ENCODE data around the gene JMJD4. TPM values are rescaled to one million over a fixed set of nuclear protein-coding genes. Genes with fewer than 3 reads are reported as not detected.

JMJD4 gene
- total RNA-seq, 4 donors from 2014 or later: 20.6 to 31.7 (median 28.8) TPM

DNA sequence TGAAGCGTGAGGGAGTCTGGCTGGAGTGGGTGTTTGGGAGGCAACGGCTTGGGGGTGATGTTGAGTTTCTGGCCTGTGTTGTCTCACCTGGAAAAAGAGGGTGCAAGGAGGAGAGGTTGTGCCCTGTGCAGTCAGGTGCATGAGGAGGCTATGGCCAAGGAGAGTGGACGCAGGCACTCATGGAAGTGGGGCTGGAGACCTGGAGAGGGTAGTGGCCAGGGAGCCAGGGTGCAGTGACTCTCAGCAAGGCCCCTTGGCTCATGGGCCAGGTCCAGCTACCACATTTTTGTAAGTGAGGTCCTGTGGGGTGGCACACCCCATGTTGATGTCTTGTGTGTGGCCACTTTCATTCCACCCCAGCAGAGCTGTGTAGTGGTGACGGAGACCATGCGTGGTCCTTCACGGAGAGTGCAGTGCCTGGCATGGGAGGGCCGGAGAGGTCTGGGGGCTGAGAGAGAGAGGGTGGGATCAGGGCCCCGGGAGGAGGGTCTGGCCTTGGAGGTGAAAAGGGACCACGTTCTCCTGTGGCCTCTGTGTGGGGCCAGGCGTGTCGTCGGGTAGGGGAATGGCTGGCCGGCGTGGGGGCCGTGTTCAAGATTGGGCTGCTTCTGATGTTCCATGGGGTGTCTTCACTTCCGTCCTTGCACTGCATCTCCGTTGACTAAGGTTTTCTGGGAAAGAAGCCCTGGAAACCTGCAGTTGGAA, 6.2 kb upstream of the JMJD4 start:
- DNase-seq: no peak
- 89 to 91% methylated on average over 17 of the region's 17 CpGs for WGBS, 2 donors
- TF ChIP-seq POLR2A (IDR thresholded peaks at IDR 0.05): no peak
- TF ChIP-seq, protein P1, sequence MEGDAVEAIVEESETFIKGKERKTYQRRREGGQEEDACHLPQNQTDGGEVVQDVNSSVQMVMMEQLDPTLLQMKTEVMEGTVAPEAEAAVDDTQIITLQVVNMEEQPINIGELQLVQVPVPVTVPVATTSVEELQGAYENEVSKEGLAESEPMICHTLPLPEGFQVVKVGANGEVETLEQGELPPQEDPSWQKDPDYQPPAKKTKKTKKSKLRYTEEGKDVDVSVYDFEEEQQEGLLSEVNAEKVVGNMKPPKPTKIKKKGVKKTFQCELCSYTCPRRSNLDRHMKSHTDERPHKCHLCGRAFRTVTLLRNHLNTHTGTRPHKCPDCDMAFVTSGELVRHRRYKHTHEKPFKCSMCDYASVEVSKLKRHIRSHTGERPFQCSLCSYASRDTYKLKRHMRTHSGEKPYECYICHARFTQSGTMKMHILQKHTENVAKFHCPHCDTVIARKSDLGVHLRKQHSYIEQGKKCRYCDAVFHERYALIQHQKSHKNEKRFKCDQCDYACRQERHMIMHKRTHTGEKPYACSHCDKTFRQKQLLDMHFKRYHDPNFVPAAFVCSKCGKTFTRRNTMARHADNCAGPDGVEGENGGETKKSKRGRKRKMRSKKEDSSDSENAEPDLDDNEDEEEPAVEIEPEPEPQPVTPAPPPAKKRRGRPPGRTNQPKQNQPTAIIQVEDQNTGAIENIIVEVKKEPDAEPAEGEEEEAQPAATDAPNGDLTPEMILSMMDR (IDR thresholded peaks at IDR 0.05): no peak
- Histone ChIP-seq H3K4me1 (peaks cover 1 to 8% of the 10 kb centered on the region in 2 donors), H3K4me3 (replicated peaks in 1 of 3) (no peak overlapping the region), H3K27me3 (no peaks in the 10 kb centered on the region), H3K36me3 (no peaks in the 10 kb centered on the region), H3K27ac (no peak overlapping the region), H3K9me3 (no peaks in the 10 kb centered on the region)
- intact Hi-C loops (cut with DNase I): no loop called here

- no peaks in the 10 kb centered on the region for H3K9me3 ChIP-seq
- 74 to 87% methylated on average over 3 of the region's 3 CpGs for WGBS, 2 donors
- peaks cover 7 to 14% of the 10 kb centered on the region in 2 donors for H3K4me1 ChIP-seq
- H3K36me3 ChIP-seq: no peaks in the 10 kb centered on the region
- H3K4me3 ChIP-seq (replicated peaks in 1 of 3): no peak overlapping the region
- no peaks in the 10 kb centered on the region for H3K27me3 ChIP-seq
- no peak overlapping the region for H3K27ac ChIP-seq
- DNase-seq: no peak
- intact Hi-C loops (cut with DNase I): no loop called here
- TF ChIP-seq, protein P1 (IDR thresholded peaks at IDR 0.05): no peak
- no peak for TF ChIP-seq POLR2A (IDR thresholded peaks at IDR 0.05)
These were observed 5.4 kb upstream of the JMJD4 start for GRCh38 chr1:227740401-227740960.

- no peaks in the 10 kb centered on the region for H3K36me3 ChIP-seq
- no peaks in the 10 kb centered on the region for H3K9me3 ChIP-seq
- H3K4me1 ChIP-seq: peaks cover 7 to 14% of the 10 kb centered on the region in 2 donors
- no peaks in the 10 kb centered on the region for H3K27me3 ChIP-seq
- H3K4me3 ChIP-seq (replicated peaks in 1 of 3): no peak overlapping the region
- TF ChIP-seq POLR2A (IDR thresholded peaks at IDR 0.05): no peak
- TF ChIP-seq, protein P1 (IDR thresholded peaks at IDR 0.05): no peak
- intact Hi-C loops (cut with DNase I): loop anchor here (10.0 kb wide), 1 partner anchor 365 kb away; the partner anchor contains the start of genes C1orf35 and MRPL55
- WGBS, 2 donors: 96 to 98% methylated on average over 5 to 7 of the region's 7 CpGs
- DNase-seq: no peak
- no peak overlapping the region for H3K27ac ChIP-seq
These were observed 4.5 kb upstream of the JMJD4 start for GRCh38 chr1:227739636-227740035.

GRCh38 chr1:227738820-227739219, 3.7 kb upstream of the JMJD4 start:
- TF ChIP-seq POLR2A (IDR thresholded peaks at IDR 0.05): no peak
- TF ChIP-seq, protein P1 (IDR thresholded peaks at IDR 0.05): no peak
- no peak for DNase-seq
- Histone ChIP-seq H3K4me3 (replicated peaks in 1 of 3) (no peak overlapping the region), H3K27ac (no peak overlapping the region), H3K4me1 (peaks cover 15 to 17% of the 10 kb centered on the region in 2 donors), H3K27me3 (no peaks in the 10 kb centered on the region), H3K9me3 (no peaks in the 10 kb centered on the region), H3K36me3 (no peaks in the 10 kb centered on the region)
- intact Hi-C loops (cut with DNase I): loop anchor here (10.0 kb wide), 1 partner anchor 366 kb away; the partner anchor contains the start of genes C1orf35 and MRPL55
- WGBS, 2 donors: 84 to 92% methylated on average over 9 of the region's 9 CpGs
